ENCODE data around the gene RNPEP.

GRCh38 chr1:201939148-201939547 lies 43.3 kb upstream of the RNPEP start:
- no peak for TF ChIP-seq CTCF (IDR thresholded peaks at IDR 0.05; ENCODE audit: control extremely low read depth in 1 of 3, insufficient read depth in 1 of 3, low read depth in 1 of 3, low read length in 3 of 3)
- no peak for TF ChIP-seq ATF2 (IDR thresholded peaks at IDR 0.05; ENCODE audit: low read length)
- TF ChIP-seq TEAD4 (IDR thresholded peaks at IDR 0.05; ENCODE audit: low read depth, low read length) = no peak
